ENCODE results near the gene FOXO1.

The FOXO1 gene

GRCh38 chr13:40535345-40535836 lies 131.1 kb downstream of the FOXO1 start:
- Histone ChIP-seq H3K9ac (ENCODE audit: low read depth, low read length) (no peak overlapping the region), H3K79me2 (ENCODE audit: insufficient read depth, low read length) (no peaks in the 10 kb centered on the region), H3K4me2 (ENCODE audit: insufficient read depth, low read length) (no peak overlapping the region), H3K27ac (ENCODE audit: low read length) (no peak overlapping the region), H2AFZ (ENCODE audit: low read depth, low read length) (no peak overlapping the region), H3K4me1 (ENCODE audit: insufficient read depth, low read length) (no peaks in the 10 kb centered on the region), H3K4me3 (ENCODE audit: low read depth in 1 of 2, low read length in 2 of 2) (no peak overlapping the region), H3K27me3 (ENCODE audit: insufficient read depth, low read length, poor library complexity) (no peaks in the 10 kb centered on the region), H3K9me3 (ENCODE audit: insufficient read depth, low read length, severe bottlenecking) (no peaks in the 10 kb centered on the region), H3K36me3 (ENCODE audit: insufficient read depth, low read length) (no peaks in the 10 kb centered on the region), H4K20me1 (ENCODE audit: insufficient read depth, low read length) (no peaks in the 10 kb centered on the region)
- ATAC-seq (ENCODE audit: insufficient read depth, low read depth) = no peak
- no peak for TF ChIP-seq EZH2 (IDR thresholded peaks at IDR 0.05; ENCODE audit: borderline replicate concordance, low read depth, low read length, severe bottlenecking)
- TF ChIP-seq CTCF (IDR thresholded peaks at IDR 0.05; ENCODE audit: borderline replicate concordance, extremely low read depth, low read length, poor library complexity, severe bottlenecking) = no peak
- no peak for DNase-seq

DNA sequence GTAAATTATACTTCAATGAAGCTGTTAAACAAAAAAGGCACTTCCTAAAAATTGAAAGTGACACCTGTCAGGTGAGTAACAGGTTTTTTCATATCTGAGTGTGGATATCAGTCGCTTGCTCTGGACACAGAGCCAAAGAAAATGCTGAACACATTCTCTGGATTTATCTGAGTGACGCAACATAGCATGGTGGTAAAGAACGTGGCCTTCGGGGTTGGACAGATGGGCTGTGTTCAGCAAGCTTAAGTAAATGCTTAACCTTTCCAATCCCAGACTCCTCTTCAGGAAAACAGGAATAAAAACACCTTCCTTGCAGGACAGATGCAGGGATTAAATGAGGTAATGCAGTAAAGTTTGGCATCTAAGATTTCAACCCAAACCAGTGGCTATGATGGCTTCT lies 132.0 kb downstream of the FOXO1 start:
- TF ChIP-seq CTCF (IDR thresholded peaks at IDR 0.05; ENCODE audit: borderline replicate concordance, extremely low read depth, low read length, poor library complexity, severe bottlenecking) (no peak), EZH2 (IDR thresholded peaks at IDR 0.05; ENCODE audit: borderline replicate concordance, low read depth, low read length, severe bottlenecking) (no peak)
- no peak for DNase-seq
- H3K9ac ChIP-seq (ENCODE audit: low read depth, low read length) = no peak overlapping the region
- H3K79me2 ChIP-seq (ENCODE audit: insufficient read depth, low read length) = no peaks in the 10 kb centered on the region
- no peaks in the 10 kb centered on the region for H3K9me3 ChIP-seq (ENCODE audit: insufficient read depth, low read length, severe bottlenecking)
- no peak overlapping the region for H2AFZ ChIP-seq (ENCODE audit: low read depth, low read length)
- H4K20me1 ChIP-seq (ENCODE audit: insufficient read depth, low read length) = no peaks in the 10 kb centered on the region
- H3K4me3 ChIP-seq (ENCODE audit: low read depth in 1 of 2, low read length in 2 of 2) = no peak overlapping the region
- no peaks in the 10 kb centered on the region for H3K4me1 ChIP-seq (ENCODE audit: insufficient read depth, low read length)
- no peak overlapping the region for H3K27ac ChIP-seq (ENCODE audit: low read length)
- no peak for ATAC-seq (ENCODE audit: insufficient read depth, low read depth)
- no peak overlapping the region for H3K4me2 ChIP-seq (ENCODE audit: insufficient read depth, low read length)
- H3K27me3 ChIP-seq (ENCODE audit: insufficient read depth, low read length, poor library complexity) = no peaks in the 10 kb centered on the region
- H3K36me3 ChIP-seq (ENCODE audit: insufficient read depth, low read length) = no peaks in the 10 kb centered on the region

GRCh38 chr13:40533072-40533471 lies 133.4 kb downstream of the FOXO1 start:
- Histone ChIP-seq H3K9me3 (ENCODE audit: insufficient read depth, low read length, severe bottlenecking) (no peaks in the 10 kb centered on the region), H4K20me1 (ENCODE audit: insufficient read depth, low read length) (no peaks in the 10 kb centered on the region), H3K36me3 (ENCODE audit: insufficient read depth, low read length) (no peaks in the 10 kb centered on the region), H3K4me1 (ENCODE audit: insufficient read depth, low read length) (no peaks in the 10 kb centered on the region), H3K79me2 (ENCODE audit: insufficient read depth, low read length) (no peaks in the 10 kb centered on the region), H2AFZ (ENCODE audit: low read depth, low read length) (no peak overlapping the region), H3K27me3 (ENCODE audit: insufficient read depth, low read length, poor library complexity) (peaks cover 3% of the 10 kb centered on the region), H3K9ac (ENCODE audit: low read depth, low read length) (no peak overlapping the region), H3K27ac (ENCODE audit: low read length) (no peak overlapping the region), H3K4me3 (ENCODE audit: low read depth in 1 of 2, low read length in 2 of 2) (no peak overlapping the region), H3K4me2 (ENCODE audit: insufficient read depth, low read length) (no peak overlapping the region)
- no peak for ATAC-seq (ENCODE audit: insufficient read depth, low read depth)
- no peak for DNase-seq
- TF ChIP-seq CTCF (IDR thresholded peaks at IDR 0.05; ENCODE audit: borderline replicate concordance, extremely low read depth, low read length, poor library complexity, severe bottlenecking) = no peak
- TF ChIP-seq EZH2 (IDR thresholded peaks at IDR 0.05; ENCODE audit: borderline replicate concordance, low read depth, low read length, severe bottlenecking) = no peak

- Histone ChIP-seq H3K36me3 (ENCODE audit: insufficient read depth, low read length) (no peaks in the 10 kb centered on the region), H3K9ac (ENCODE audit: low read depth, low read length) (no peak overlapping the region), H3K4me2 (ENCODE audit: insufficient read depth, low read length) (no peak overlapping the region), H3K4me3 (ENCODE audit: low read depth in 1 of 2, low read length in 2 of 2) (no peak overlapping the region), H3K27ac (ENCODE audit: low read length) (no peak overlapping the region), H3K79me2 (ENCODE audit: insufficient read depth, low read length) (no peaks in the 10 kb centered on the region), H3K4me1 (ENCODE audit: insufficient read depth, low read length) (no peaks in the 10 kb centered on the region), H3K27me3 (ENCODE audit: insufficient read depth, low read length, poor library complexity) (peaks cover 3% of the 10 kb centered on the region), H3K9me3 (ENCODE audit: insufficient read depth, low read length, severe bottlenecking) (no peaks in the 10 kb centered on the region), H2AFZ (ENCODE audit: low read depth, low read length) (no peak overlapping the region), H4K20me1 (ENCODE audit: insufficient read depth, low read length) (no peaks in the 10 kb centered on the region)
- ATAC-seq (ENCODE audit: insufficient read depth, low read depth) = no peak
- DNase-seq = no peak
- TF ChIP-seq CTCF (IDR thresholded peaks at IDR 0.05; ENCODE audit: borderline replicate concordance, extremely low read depth, low read length, poor library complexity, severe bottlenecking) (no peak), EZH2 (IDR thresholded peaks at IDR 0.05; ENCODE audit: borderline replicate concordance, low read depth, low read length, severe bottlenecking) (no peak)
Measured at GRCh38 chr13:40530961-40531360, 135.5 kb downstream of the FOXO1 start.

Data from DND-41 (cell line).